ENCODE measurements around the gene ALDH3B2. TPM values are rescaled to one million over a fixed set of nuclear protein-coding genes. Genes with fewer than 3 reads are reported as not detected.

Gene ALDH3B2
- polyA plus RNA-seq, 1 of the 3 experiments (the other 2 are of a cell fraction): not detected

DNA sequence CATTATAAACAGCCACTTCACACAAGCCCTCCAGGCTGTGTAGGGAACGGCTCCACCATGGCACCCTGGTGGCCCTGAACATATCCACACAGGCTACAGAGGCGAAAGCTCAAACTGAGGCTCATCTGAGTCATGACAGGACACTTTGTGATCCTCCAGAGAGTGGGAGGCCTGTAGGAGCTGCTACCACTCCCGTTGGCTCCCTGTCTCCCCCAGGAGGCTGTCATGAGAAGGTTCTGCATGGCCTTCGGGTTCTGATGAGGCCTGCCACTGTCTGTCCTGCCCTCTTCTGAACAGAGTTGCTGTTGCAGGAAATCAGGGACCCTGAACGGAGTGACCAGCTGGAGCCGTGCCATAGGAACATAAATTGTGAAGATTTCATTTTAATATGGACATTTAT, 23.8 kb upstream of the ALDH3B2 start:
- Histone ChIP-seq H3K9ac (no peak overlapping the region), H3F3A (replicated peaks; ENCODE audit: insufficient read depth) (no peaks in the 10 kb centered on the region), H3K27me3 (ENCODE audit: insufficient read depth) (peaks cover 19% of the 10 kb centered on the region; the same call in 1 of the 2 replicates), H3K4me2 (no peak overlapping the region), H3K27ac (ENCODE audit: low read depth in 2 of 2, low read length in 1 of 2) (no peak overlapping the region), H3K4me1 (ENCODE audit: control insufficient read depth in 1 of 2, insufficient read depth in 2 of 2, low read depth in 1 of 2, low read length in 1 of 2) (no peaks in the 10 kb centered on the region), H4K20me1 (ENCODE audit: insufficient read depth) (no peaks in the 10 kb centered on the region), H3K79me2 (ENCODE audit: insufficient read depth) (no peaks in the 10 kb centered on the region), H3K9me2 (no peaks in the 10 kb centered on the region), H3K36me3 (replicated peaks in 1 of 2; ENCODE audit: control insufficient read depth in 1 of 2, insufficient read depth in 2 of 2, low read length in 1 of 2) (no peaks in the 10 kb centered on the region), H2AFZ (ENCODE audit: low read depth) (no peak overlapping the region), H3K9me3 (no peaks in the 10 kb centered on the region), H3K4me3 (ENCODE audit: low read depth in 2 of 2, low read length in 1 of 2) (no peak overlapping the region)
- DNase-seq: no peak
- ChIA-PET CTCF (interaction anchor here (2.0 kb wide), 1 partner anchor 39 kb away, joined by 4 read pairs; no protein-coding TSS in a partner anchor), POLR2A (no interaction called here)
- 26% methylated on average over 6 of the region's 6 CpGs for WGBS (ENCODE audit: low lambda C conversion rate)
- TF ChIP-seq, protein P1, sequence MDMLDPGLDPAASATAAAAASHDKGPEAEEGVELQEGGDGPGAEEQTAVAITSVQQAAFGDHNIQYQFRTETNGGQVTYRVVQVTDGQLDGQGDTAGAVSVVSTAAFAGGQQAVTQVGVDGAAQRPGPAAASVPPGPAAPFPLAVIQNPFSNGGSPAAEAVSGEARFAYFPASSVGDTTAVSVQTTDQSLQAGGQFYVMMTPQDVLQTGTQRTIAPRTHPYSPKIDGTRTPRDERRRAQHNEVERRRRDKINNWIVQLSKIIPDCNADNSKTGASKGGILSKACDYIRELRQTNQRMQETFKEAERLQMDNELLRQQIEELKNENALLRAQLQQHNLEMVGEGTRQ (IDR thresholded peaks at IDR 0.05; ENCODE audit: borderline replicate concordance, low read depth, low read length): no peak
- TF ChIP-seq, protein P2, sequence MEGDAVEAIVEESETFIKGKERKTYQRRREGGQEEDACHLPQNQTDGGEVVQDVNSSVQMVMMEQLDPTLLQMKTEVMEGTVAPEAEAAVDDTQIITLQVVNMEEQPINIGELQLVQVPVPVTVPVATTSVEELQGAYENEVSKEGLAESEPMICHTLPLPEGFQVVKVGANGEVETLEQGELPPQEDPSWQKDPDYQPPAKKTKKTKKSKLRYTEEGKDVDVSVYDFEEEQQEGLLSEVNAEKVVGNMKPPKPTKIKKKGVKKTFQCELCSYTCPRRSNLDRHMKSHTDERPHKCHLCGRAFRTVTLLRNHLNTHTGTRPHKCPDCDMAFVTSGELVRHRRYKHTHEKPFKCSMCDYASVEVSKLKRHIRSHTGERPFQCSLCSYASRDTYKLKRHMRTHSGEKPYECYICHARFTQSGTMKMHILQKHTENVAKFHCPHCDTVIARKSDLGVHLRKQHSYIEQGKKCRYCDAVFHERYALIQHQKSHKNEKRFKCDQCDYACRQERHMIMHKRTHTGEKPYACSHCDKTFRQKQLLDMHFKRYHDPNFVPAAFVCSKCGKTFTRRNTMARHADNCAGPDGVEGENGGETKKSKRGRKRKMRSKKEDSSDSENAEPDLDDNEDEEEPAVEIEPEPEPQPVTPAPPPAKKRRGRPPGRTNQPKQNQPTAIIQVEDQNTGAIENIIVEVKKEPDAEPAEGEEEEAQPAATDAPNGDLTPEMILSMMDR (IDR thresholded peaks at IDR 0.05): peak; percentile 6; the same call in 1 of the 2 replicates
- TF ChIP-seq MEF2A (IDR thresholded peaks at IDR 0.05; ENCODE audit: borderline replicate concordance, low read depth): no peak
- TF ChIP-seq TCF12 (IDR thresholded peaks at IDR 0.05): no peak
- TF ChIP-seq NRF1 (IDR thresholded peaks at IDR 0.05; ENCODE audit: low read depth, low read length): no peak
- no peak for TF ChIP-seq POLR2AphosphoS5 (IDR thresholded peaks at IDR 0.05; ENCODE audit: low read depth, low read length)

DNA sequence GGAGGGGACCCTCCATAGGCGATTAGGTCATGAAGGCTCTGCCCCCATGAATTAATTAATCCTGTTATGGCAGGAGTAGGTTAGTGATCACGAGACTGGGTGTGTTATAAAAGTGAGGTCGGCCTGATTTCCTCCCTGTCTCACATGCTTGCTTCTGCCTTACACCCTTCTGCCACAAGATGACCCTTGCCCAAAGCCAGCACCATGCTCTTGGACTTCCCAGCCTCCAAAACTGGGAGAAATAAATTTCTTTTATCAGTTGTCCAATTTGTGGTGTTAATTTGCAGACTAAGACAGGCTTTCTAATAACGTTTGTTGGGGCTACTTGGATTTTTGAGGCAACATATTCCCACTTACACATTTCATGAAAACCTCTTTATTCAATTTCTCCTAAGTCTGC, 23.4 kb upstream of the ALDH3B2 start:
- Histone ChIP-seq H3K4me3 (ENCODE audit: low read depth in 2 of 2, low read length in 1 of 2) (no peak overlapping the region), H3K27ac (ENCODE audit: low read depth in 2 of 2, low read length in 1 of 2) (no peak overlapping the region), H3K4me1 (ENCODE audit: control insufficient read depth in 1 of 2, insufficient read depth in 2 of 2, low read depth in 1 of 2, low read length in 1 of 2) (no peaks in the 10 kb centered on the region), H3K27me3 (ENCODE audit: insufficient read depth) (peaks cover 19% of the 10 kb centered on the region; the same call in 1 of the 2 replicates), H4K20me1 (ENCODE audit: insufficient read depth) (no peaks in the 10 kb centered on the region), H3K36me3 (replicated peaks in 1 of 2; ENCODE audit: control insufficient read depth in 1 of 2, insufficient read depth in 2 of 2, low read length in 1 of 2) (no peaks in the 10 kb centered on the region), H3K79me2 (ENCODE audit: insufficient read depth) (no peaks in the 10 kb centered on the region), H3K9me3 (no peaks in the 10 kb centered on the region), H3K9ac (no peak overlapping the region), H3K4me2 (no peak overlapping the region), H3F3A (replicated peaks; ENCODE audit: insufficient read depth) (no peaks in the 10 kb centered on the region), H2AFZ (ENCODE audit: low read depth) (no peak overlapping the region), H3K9me2 (no peaks in the 10 kb centered on the region)
- TF ChIP-seq, protein P3, sequence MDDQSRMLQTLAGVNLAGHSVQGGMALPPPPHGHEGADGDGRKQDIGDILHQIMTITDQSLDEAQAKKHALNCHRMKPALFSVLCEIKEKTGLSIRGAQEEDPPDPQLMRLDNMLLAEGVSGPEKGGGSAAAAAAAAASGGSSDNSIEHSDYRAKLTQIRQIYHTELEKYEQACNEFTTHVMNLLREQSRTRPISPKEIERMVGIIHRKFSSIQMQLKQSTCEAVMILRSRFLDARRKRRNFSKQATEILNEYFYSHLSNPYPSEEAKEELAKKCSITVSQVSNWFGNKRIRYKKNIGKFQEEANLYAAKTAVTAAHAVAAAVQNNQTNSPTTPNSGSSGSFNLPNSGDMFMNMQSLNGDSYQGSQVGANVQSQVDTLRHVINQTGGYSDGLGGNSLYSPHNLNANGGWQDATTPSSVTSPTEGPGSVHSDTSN (IDR thresholded peaks at IDR 0.05): no peak
- no peak for TF ChIP-seq GATA2 (CRISPR knock-in tag; IDR thresholded peaks at IDR 0.05)
- no peak for TF ChIP-seq ZBTB33 (IDR thresholded peaks at IDR 0.05; ENCODE audit: borderline replicate concordance, low read depth)
- TF ChIP-seq FOXM1 (IDR thresholded peaks at IDR 0.05; ENCODE audit: low read depth): no peak
- no peak for TF ChIP-seq ELF1 (IDR thresholded peaks at IDR 0.05)
- 44% methylated on average over 4 of the region's 4 CpGs for WGBS (ENCODE audit: low lambda C conversion rate)
- CTCF ChIA-PET: interaction anchor here (2.0 kb wide), 1 partner anchor 38 kb away, joined by 4 read pairs; no protein-coding TSS in a partner anchor
- POLR2A ChIA-PET: no interaction called here
- DNase-seq: no peak

All from SK-N-SH (cell line).